GM19351 (cell line): Measurements from ENCODE around the gene TMEM141.

Experiments used
- ATAC-seq: cut with Tn5 transposase; IDR thresholded peaks from one replicate; pipeline ENCODE4 v1.9.1; 2021; ENCODE audit warnings: mild to moderate bottlenecking, moderate library complexity; ENCODE audit not compliant: unreplicated experiment

Gene TMEM141

DNA sequence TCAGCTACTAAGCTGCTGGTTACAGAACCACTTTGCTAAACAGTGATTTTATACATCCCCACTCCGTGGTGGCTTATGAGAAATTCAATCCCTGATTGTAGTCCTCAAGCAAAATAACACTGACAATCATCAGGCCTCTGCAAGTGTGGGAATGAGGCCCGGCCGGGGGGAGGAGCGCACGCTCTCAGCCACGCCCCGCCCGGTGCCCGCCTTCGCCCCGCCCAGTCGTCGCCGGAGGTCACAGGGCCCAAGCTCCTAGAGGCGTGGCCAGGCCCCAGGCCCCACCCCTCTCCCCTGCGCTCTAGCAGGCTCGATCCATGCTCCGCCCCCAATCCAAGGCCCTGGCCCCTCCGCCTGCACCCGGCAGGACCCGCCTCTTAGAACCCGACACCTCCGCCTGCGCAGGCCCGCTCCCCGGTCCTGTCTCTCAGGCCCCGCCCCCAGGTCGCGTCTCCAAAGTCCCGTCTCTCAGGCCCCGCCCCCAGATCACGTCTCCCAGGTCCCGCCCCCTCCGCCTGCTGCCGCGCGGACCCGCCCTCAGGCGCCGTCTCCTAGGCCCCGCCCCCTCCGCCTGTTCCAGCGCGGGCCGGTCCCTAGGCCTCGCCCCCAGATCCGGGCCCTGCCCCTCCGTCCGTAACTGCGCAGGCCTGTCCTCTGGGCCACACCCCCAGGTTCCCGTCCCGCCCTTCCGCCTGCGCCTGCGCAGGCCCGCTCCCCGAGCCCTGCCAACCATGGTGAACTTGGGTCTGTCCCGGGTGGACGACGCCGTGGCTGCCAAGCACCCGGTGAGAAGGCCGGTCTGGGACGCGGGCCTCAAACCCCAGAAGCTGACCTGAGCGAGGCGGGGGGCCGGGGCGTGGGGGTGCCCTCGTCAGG lies at the start of gene TMEM141:
Gene TMEM141, plus strand, starts transcription at position 705 of the 876 bp plus-strand sequence. Its CDS starts 27 bp downstream, at position 732.
- ATAC-seq: peak; percentile 79

GRCh38 chr9:136741883-136742571 lies 49.1 kb upstream of the TMEM141 start:
- ATAC-seq: peak; percentile 54

- no peak for ATAC-seq
These were observed 48.4 kb upstream of the TMEM141 start, which contains the start of gene LCN10 for GRCh38 chr9:136742591-136743391. Gene LCN10 (minus strand): TSS chr9:136742940. CDS start chr9:136742903, 37 bp downstream.

DNA sequence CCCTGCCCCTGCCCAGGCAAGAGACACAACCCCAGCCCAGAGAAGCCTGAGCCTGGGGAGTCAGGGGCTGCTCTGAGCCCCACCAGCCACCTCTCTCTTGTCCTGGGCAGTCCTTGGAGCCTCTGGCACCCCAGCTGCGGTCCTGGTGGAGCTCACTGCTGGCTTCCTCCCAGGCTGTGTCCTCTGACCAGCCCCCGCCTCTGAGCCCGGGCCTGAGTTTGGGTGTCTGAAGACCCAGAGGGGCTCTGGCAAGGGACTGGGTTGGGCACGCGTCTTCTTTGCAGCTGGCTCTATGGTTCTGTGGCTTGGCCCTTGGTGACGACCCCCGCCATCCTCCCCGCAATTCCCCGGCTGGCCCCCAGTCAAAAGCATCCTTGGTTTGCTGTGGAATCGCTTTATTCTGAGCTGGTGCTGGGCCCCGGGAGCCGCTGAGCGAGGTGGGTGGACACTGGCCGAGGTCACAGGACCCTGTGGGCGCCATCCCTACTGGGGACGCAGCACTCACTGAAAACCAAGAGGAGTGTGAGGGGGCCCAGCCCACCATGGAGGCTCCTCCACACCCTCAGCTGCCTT lies 47.4 kb upstream of the TMEM141 start:
- no peak for ATAC-seq

GRCh38 chr9:136744773-136745172 lies 46.4 kb upstream of the TMEM141 start:
- ATAC-seq: no peak

- ATAC-seq: no peak
These were observed 45.6 kb upstream of the TMEM141 start for GRCh38 chr9:136745389-136746154.

- ATAC-seq: no peak
These were observed 45.0 kb upstream of the TMEM141 start for GRCh38 chr9:136746155-136746490.

GRCh38 chr9:136746621-136747020 lies 44.5 kb upstream of the TMEM141 start:
- no peak for ATAC-seq

DNA sequence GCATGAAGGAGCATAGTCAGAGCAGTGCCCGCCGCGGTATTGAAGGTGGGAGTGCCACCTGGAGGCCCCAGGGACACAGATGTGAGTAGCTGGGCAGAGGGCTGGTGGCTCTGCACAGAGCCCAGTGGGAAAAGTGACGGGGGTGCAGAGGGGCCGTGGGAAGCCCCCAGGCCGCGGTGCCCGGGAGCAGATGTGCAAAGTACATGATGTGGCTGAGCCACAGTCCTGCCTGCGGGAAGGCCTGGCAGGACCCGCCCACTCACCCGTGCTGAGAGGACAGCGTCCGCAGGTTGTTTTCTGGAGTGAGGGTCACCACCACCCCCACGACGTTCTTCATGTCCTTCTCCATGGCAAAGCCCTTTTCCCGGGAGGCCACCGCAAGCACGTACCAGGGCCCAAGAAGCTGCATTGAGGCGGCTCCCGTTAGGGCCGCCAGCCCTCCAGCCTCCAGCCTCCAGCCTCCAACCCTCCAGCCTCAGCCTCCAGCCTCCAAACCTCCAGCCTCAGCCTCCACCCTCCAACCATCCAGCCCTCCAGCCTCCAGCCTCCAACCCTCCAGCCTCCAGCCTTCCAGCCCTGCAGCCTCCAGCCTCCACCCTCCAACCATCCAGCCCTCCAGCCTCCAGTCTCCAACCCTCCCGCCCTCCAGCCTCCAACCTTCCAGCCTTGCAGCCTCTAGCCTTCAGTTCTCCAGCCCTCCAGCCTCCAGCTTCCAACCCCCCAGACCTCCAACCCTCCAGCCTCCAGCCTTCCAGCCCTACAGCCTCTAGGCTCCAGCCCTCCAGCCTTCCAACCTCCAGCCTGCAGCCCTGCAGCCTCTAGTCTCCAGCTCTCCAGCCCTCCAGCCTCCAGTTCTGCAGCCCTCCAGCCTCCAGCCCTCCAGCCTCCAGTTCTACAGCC lies 43.7 kb upstream of the TMEM141 start:
- ATAC-seq: no peak

- ATAC-seq: no peak
These were observed 42.9 kb upstream of the TMEM141 start, which contains the start of gene LCN6 for GRCh38 chr9:136748201-136748600. Gene LCN6 (minus strand): TSS chr9:136748525. CDS start chr9:136748483, 42 bp downstream.

GRCh38 chr9:136748666-136749611 lies 42.2 kb upstream of the TMEM141 start:
- ATAC-seq: no peak

DNA sequence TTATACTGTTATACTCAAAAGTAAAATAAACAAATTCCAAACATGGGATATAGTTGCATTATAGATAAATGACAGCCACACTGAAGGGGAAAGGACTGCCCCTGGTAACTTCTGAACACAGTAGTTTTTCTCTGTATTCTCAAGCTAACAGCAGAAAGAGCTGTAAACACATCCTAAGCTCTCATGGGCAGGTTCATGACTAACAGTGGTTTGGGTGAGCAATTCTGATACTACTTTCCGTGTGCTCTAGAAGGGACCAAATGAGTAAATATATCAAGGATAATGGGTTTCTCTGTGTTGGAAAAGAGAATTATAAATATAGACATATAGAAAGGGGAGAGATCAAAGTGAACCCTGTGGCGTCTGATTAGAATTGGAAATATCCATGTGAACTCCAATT lies 40.6 kb upstream of the TMEM141 start:
- ATAC-seq: no peak

GRCh38 chr9:136751244-136751643 lies 39.9 kb upstream of the TMEM141 start:
- ATAC-seq: no peak

GRCh38 chr9:136751814-136752213 lies 39.3 kb upstream of the TMEM141 start:
- no peak for ATAC-seq

DNA sequence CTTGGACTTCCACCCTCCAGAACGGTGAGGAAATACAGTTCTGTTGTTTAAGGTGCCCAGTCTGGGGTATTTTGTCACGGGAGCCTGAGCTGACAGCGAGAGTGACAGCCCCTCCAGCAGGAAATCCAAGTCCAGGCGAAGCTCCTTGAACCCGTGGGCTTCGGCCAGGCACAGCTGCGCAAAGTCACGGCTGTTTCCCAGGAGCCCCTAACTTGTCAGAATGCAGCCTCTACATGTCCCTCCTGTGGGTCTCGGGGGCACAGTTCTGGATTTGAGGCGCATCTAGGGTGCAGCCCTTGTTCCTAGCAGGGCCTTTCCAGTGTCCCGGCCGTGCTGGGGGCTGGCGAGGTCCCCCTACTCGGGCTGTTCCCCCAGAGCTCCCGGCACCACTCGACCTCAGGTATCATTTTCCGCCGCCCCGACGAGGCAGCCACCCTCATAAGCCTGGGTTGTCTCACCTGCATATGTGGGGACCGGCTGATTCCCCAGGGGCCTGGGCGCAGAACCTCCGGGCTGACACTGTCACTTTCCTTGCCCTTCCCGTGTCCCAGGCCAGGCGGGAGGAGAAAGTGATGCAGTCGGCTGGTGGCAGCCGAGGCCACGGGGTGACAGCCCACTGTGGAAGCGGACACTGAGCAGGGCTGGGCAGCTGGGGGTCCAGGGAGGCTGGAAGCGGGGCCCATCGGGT lies 37.6 kb upstream of the TMEM141 start:
- ATAC-seq: no peak

GRCh38 chr9:136754059-136754572 lies 37.0 kb upstream of the TMEM141 start:
- ATAC-seq: no peak

- no peak for ATAC-seq
These were observed 36.4 kb upstream of the TMEM141 start for GRCh38 chr9:136754626-136755301.
